Lower leg skin (tissue), 3 donors: ENCODE measurements around the gene LTBP4.

ENCODE experiments used
- POLR2A ChIP-seq, 2 donors: fragments of 450-650 bp; IDR thresholded peaks; one replicate each; pipeline ENCODE4 v1.6.1; 2016 to 2017; ENCODE audit warnings: antibody characterized with exemption in 2 of 2, mild to moderate bottlenecking in 1 of 2, moderate library complexity in 1 of 2
- TF ChIP-seq, protein P1 (sequence below), 3 donors: fragments of 450-650 bp; IDR thresholded peaks; one replicate each; pipeline ENCODE4 v1.5.1; 2016; ENCODE audit warnings: antibody characterized with exemption in 3 of 3, mild to moderate bottlenecking in 3 of 3, moderate library complexity in 2 of 3

DNA sequence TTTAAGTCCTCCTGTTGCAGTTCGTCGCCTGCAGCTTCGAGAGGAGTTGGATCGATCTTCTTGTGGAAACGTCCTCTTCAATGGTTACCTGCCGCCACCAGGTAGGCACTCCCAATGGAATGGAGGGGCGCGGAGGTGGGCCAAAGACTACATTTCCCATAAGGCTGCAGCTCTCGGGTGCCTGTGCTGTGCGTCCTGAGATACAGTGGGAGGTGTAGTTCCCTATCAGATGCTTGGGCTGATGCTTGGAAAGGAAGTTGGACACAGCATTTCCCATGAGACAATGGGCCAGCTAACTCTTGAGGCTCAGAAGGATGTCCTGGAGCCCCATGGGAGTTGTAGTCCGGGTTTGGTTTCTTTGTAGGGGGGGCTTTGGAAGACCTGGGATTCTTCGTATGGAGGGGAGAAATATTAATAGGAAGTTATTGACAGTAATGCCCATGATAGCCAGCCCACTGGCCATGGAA, 22.7 kb upstream of the LTBP4 start:
- TF ChIP-seq, protein P1, sequence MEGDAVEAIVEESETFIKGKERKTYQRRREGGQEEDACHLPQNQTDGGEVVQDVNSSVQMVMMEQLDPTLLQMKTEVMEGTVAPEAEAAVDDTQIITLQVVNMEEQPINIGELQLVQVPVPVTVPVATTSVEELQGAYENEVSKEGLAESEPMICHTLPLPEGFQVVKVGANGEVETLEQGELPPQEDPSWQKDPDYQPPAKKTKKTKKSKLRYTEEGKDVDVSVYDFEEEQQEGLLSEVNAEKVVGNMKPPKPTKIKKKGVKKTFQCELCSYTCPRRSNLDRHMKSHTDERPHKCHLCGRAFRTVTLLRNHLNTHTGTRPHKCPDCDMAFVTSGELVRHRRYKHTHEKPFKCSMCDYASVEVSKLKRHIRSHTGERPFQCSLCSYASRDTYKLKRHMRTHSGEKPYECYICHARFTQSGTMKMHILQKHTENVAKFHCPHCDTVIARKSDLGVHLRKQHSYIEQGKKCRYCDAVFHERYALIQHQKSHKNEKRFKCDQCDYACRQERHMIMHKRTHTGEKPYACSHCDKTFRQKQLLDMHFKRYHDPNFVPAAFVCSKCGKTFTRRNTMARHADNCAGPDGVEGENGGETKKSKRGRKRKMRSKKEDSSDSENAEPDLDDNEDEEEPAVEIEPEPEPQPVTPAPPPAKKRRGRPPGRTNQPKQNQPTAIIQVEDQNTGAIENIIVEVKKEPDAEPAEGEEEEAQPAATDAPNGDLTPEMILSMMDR (IDR thresholded peaks at IDR 0.05): no peak
- TF ChIP-seq POLR2A (IDR thresholded peaks at IDR 0.05): no peak
